GM12878 (cell line): Measurements from ENCODE around the gene LPAR6. TPM values are rescaled to one million over a fixed set of nuclear protein-coding genes. Genes with fewer than 3 reads are reported as not detected.

ENCODE experiments used
- ATAC-seq: fragments of 200-7000 bp; cut with Tn5 transposase; 3 replicates; pipeline ENCODE4 v1.9.1; 2020; ENCODE audit warnings: mild to moderate bottlenecking, moderate library complexity
- BruUV-seq: library from RNA; stranded (reverse); fragments of 400-500 nt; replicated peaks from 2 replicates; lab custom pipeline; 2021; lab: Mats Ljungman, UMichigan
- CTCF ChIA-PET: fragments of 300-600 bp; sonication (Branson Sonifier 250); formaldehyde crosslinking; extraction: SDS; loops from one replicate; lab custom pipeline; 2021; ENCODE audit warnings: inconsistent platforms; lab: Yijun Ruan, JAX
- POLR2A ChIA-PET: fragments of 350-600 bp; formaldehyde crosslinking; extraction: SDS; loops from one replicate; lab custom pipeline; 2021; ENCODE audit warnings: inconsistent platforms; lab: Charles Lee
- RAD21 ChIA-PET: fragments of 300-600 bp; sonication (Branson Sonifier 250); formaldehyde crosslinking; loops from one replicate; lab custom pipeline; 2023; ENCODE audit warnings: antibody characterized with exemption; ENCODE audit not compliant: unreplicated experiment; lab: Charles Lee
- SMC1A ChIA-PET: fragments of 300-600 bp; sonication (Branson Sonifier 250); formaldehyde crosslinking; loops from one replicate; lab custom pipeline; 2023; ENCODE audit not compliant: unreplicated experiment, uncharacterized antibody; lab: Charles Lee
- DNase-seq: peaks from one replicate; pipeline ENCODE4 v3.0.0-alpha.2; 2011; ENCODE audit warnings: low read depth, low spot score
- FAIRE-seq: peaks from 3 replicates; lab custom pipeline; 2011; peaks lifted over from hg19 to GRCh38; lab: Jason Lieb, UNC
- H2AFZ ChIP-seq: 2 replicates; pipeline ENCODE4 v1.6.0; 2011; ENCODE audit warnings: low read depth, low read length, control low read depth; ENCODE audit not compliant: control insufficient read depth
- H3K27ac ChIP-seq: 2 replicates; pipeline ENCODE4 v1.5.1; 2011; ENCODE audit warnings: control low read depth; ENCODE audit not compliant: control insufficient read depth, insufficient read depth
- H3K27me3 ChIP-seq, 2 experiments: replicated peaks in 1 of 2; 2 replicates each; pipeline versions ENCODE4 v1.6.0 to v1.6.1; 2011; ENCODE audit warnings: low read length in 1 of 2; ENCODE audit not compliant: control insufficient read depth in 2 of 2, insufficient read depth in 2 of 2
- H3K36me3 ChIP-seq, 2 experiments: 2 replicates each; pipeline ENCODE4 v1.5.1; 2011; ENCODE audit warnings: low read length in 1 of 2; ENCODE audit not compliant: control insufficient read depth in 2 of 2, insufficient read depth in 2 of 2
- H3K4me1 ChIP-seq: 2 replicates; pipeline ENCODE4 v1.6.1; 2011; ENCODE audit warnings: mild to moderate bottlenecking, low read length, moderate library complexity, mixed read lengths; ENCODE audit not compliant: control insufficient read depth, insufficient read depth
- H3K4me2 ChIP-seq: 2 replicates; pipeline ENCODE4 v1.6.0; 2011; ENCODE audit warnings: control low read depth; ENCODE audit not compliant: control insufficient read depth, insufficient read depth
- H3K4me3 ChIP-seq: fragments of 200-600 bp; sonication (generic); 2 replicates; pipeline ENCODE4 v1.5.1; 2016
- H3K79me2 ChIP-seq: 2 replicates; pipeline ENCODE4 v1.6.0; 2011; ENCODE audit warnings: low read length; ENCODE audit not compliant: control insufficient read depth, insufficient read depth
- H3K9ac ChIP-seq: 2 replicates; pipeline ENCODE4 v1.8.0; 2011; ENCODE audit warnings: low read length, control low read depth, mixed read lengths; ENCODE audit not compliant: control insufficient read depth, insufficient read depth
- H3K9me3 ChIP-seq: replicated peaks from 3 replicates; pipeline ENCODE4 v1.5.1; 2011; ENCODE audit warnings: mild to moderate bottlenecking, low read length; ENCODE audit not compliant: control insufficient read depth, insufficient read depth
- H4K20me1 ChIP-seq: 2 replicates; pipeline ENCODE4 v1.6.0; 2011; ENCODE audit not compliant: control insufficient read depth, insufficient read depth
- CBFB ChIP-seq: IDR thresholded peaks from 2 replicates; pipeline ENCODE4 v1.6.1; 2016; ENCODE audit warnings: antibody characterized with exemption, low read depth
- ESRRA ChIP-seq: IDR thresholded peaks from 2 replicates; pipeline ENCODE4 v1.6.1; 2012; ENCODE audit warnings: mild to moderate bottlenecking, low read length, improper control_type of control experiment
- FOS ChIP-seq: IDR thresholded peaks from 3 replicates; pipeline ENCODE4 v1.6.1; 2011; ENCODE audit warnings: borderline replicate concordance; ENCODE audit not compliant: insufficient read length; ENCODE audit errors: extremely low read depth
- FOXK2 ChIP-seq: fragments of 450-650 bp; IDR thresholded peaks from 2 replicates; pipeline ENCODE4 v1.6.1; 2017; ENCODE audit warnings: mild to moderate bottlenecking, moderate library complexity
- KLF5 ChIP-seq: fragments of 450-650 bp; IDR thresholded peaks from 2 replicates; pipeline ENCODE4 v1.6.1; 2014; ENCODE audit warnings: mild to moderate bottlenecking; ENCODE audit not compliant: partially characterized antibody
- MYB ChIP-seq: fragments of 150-350 bp; IDR thresholded peaks from 2 replicates; pipeline ENCODE4 v1.6.1; 2014; ENCODE audit warnings: mild to moderate bottlenecking, low read depth, low read length, borderline replicate concordance
- POLR2AphosphoS2 ChIP-seq: IDR thresholded peaks from 2 replicates; pipeline ENCODE4 v1.6.1; 2011; ENCODE audit warnings: low read depth, mild to moderate bottlenecking, low read length, improper control_type of control experiment, moderate library complexity
- POLR2AphosphoS5 ChIP-seq: IDR thresholded peaks from 2 replicates; pipeline ENCODE4 v1.6.1; 2011; ENCODE audit warnings: mild to moderate bottlenecking, low read length, inconsistent platforms
- RUNX3 ChIP-seq: IDR thresholded peaks from 2 replicates; pipeline ENCODE4 v1.6.1; 2012; ENCODE audit warnings: low read length, inconsistent platforms
- SIX5 ChIP-seq: IDR thresholded peaks from 2 replicates; pipeline ENCODE4 v1.6.1; 2011; ENCODE audit warnings: mild to moderate bottlenecking, low read depth, low read length, moderate library complexity; ENCODE audit not compliant: severe bottlenecking
- SMARCA5 ChIP-seq: fragments of 450-650 bp; IDR thresholded peaks from 2 replicates; pipeline ENCODE4 v1.6.1; 2017; ENCODE audit warnings: mild to moderate bottlenecking
- SREBF2 ChIP-seq: IDR thresholded peaks from 2 replicates; pipeline ENCODE4 v1.6.1; 2012; ENCODE audit warnings: mild to moderate bottlenecking, low read length
- TCF3 ChIP-seq: IDR thresholded peaks from 2 replicates; pipeline ENCODE4 v1.6.1; 2012; ENCODE audit warnings: low read depth, mild to moderate bottlenecking, low read length, borderline replicate concordance; ENCODE audit not compliant: insufficient read depth
- ZNF622 ChIP-seq: fragments of 450-650 bp; IDR thresholded peaks from 2 replicates; pipeline ENCODE4 v1.6.1; 2017; ENCODE audit warnings: mild to moderate bottlenecking, inconsistent platforms
- WGBS: methylation state at CpG from one replicate; pipeline ENCODE4 v1.1.6; 2016; ENCODE audit warnings: low lambda C conversion rate; ENCODE audit not compliant: insufficient replicate concordance, insufficient coverage; ENCODE audit errors: missing lambda C conversion rate; 5-methylcytosine and 5-hydroxymethylcytosine counted together
- in situ Hi-C: fragments of 300-500 bp; cut with MboI; formaldehyde crosslinking; loops from 9 replicates; pipeline ENCODE4 v1.14.3; 2018; ENCODE audit warnings: mixed read lengths
- intact Hi-C: fragments of 100-400 bp; cut with micrococcal nuclease; formaldehyde crosslinking; loops from one replicate; pipeline ENCODE4 v1.14.2; 2022; ENCODE audit not compliant: unreplicated experiment
- polyA plus RNA-seq, 11 experiments: library from polyadenylated mRNA; depleted of rRNA in 4 of 11; unstranded in 6 of 11; stranded (reverse) in 5 of 11; fragments of >200 nt; fragmentation: Nextera tagmentation in 4 of 11; fragmentation: Illumina TruSeq in 1 of 11; extraction: Ambion mirVana in 4 of 11; extraction: Trizol in 1 of 11; gene quantifications; 1 replicate in 1 of 11; 2 replicates in 10 of 11; pipeline versions ENCODE4 v1.2.1 to v1.2.3, GENCODE V29; 2011 to 2016; ENCODE audit warnings: inconsistent platforms in 2 of 11, missing spikeins in 2 of 11, low read depth in 1 of 11
- total RNA-seq, 4 experiments: library from RNA; depleted of rRNA in 3 of 4; stranded (reverse); fragments of >200 nt in 3 of 4; fragmentation: Illumina TruSeq in 1 of 4; extraction: Trizol in 1 of 4; gene quantifications; 2 replicates each; pipeline versions ENCODE4 v1.2.1 to v1.2.3, GENCODE V29; 2013 to 2021
- TF ChIP-seq, protein P1 (sequence below): IDR thresholded peaks from 2 replicates; pipeline ENCODE4 v1.6.1; 2011; ENCODE audit warnings: borderline replicate concordance, low read depth, mild to moderate bottlenecking, moderate library complexity, low read length; ENCODE audit not compliant: insufficient read depth, poor library complexity, severe bottlenecking
- TF ChIP-seq, protein P2 (sequence below): fragments of 450-650 bp; IDR thresholded peaks from 2 replicates; pipeline ENCODE4 v1.6.1; 2017; ENCODE audit warnings: mild to moderate bottlenecking, low read depth, inconsistent platforms; ENCODE audit not compliant: poor library complexity, severe bottlenecking

LPAR6 gene
- total and polyA plus RNA-seq, 10 of the 15 experiments (the other 5 are each of a cell fraction or from before 2014, with no cell fraction given) = 1.4 to 4.2 (median 2.8) TPM

DNA sequence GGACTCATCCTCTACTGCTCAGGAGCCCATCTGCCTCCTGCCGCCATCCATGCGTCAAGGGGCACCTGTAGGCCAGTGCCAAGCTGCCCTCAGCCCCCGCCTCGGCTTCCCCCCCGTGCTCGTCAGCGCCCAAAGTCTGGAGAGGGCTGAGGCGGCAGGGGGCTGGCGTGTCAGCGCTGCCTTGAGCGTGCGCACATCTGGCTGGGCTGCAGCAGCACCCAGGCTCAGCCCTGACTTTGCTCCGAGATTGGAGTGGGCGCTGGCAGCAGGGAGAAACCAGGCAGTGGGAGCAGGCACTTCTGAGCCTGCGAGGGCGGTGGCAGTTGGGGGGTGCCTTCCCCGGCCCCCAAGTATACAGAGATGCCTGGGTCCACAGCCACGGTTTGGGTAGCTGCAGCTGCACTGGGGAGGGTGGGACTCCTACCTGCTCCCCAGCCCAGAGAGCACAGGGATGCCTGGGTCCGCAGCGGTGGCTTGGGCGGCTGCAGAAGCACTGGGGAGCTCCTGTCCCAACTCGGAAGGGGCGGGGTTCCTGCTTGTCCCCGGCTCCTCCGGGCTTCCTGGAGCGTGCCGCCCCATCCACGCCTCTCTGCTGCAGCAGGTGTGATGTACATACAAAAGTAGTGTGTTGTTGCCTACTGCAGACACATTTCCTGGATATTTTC, 44.8 kb upstream of the LPAR6 start:
- ChIA-PET RAD21 (no interaction called here), SMC1A (interaction anchor here (1.0 to 1.1 kb wide), 2 partner anchors 14 to 18 kb away, joined by 3 read pairs; no protein-coding TSS in a partner anchor), CTCF (no interaction called here)
- Histone ChIP-seq H3K79me2 (no peaks in the 10 kb centered on the region), H3K27ac (no peak overlapping the region), H3K4me2 (no peak overlapping the region), H3K9ac (no peak overlapping the region), H3K27me3 (no peaks in the 10 kb centered on the region), H3K4me1 (no peaks in the 10 kb centered on the region), H4K20me1 (no peaks in the 10 kb centered on the region), H3K9me3 (no peaks in the 10 kb centered on the region), H2AFZ (no peak overlapping the region)
- DNase-seq (no peak), FAIRE-seq (no peak), ATAC-seq (no peak)
- BruUV-seq = no TSS peak
- in situ Hi-C loops (no loop called here), intact Hi-C loops (no loop called here)
- WGBS = 92% methylated on average over 28 of the region's 28 CpGs
- no peak for TF ChIP-seq SMARCA5
- no peak for TF ChIP-seq FOXK2
- no peak for TF ChIP-seq ZNF622
- TF ChIP-seq RUNX3 = no peak
- no peak for TF ChIP-seq FOS
- TF ChIP-seq POLR2AphosphoS2 = no peak
- TF ChIP-seq, all 136 proteins: peak for 0
- POLR2A ChIA-PET = interaction anchor here (0.5 kb wide), 1 partner anchor 1286 kb away, joined by 3 read pairs; no protein-coding TSS in a partner anchor
- Histone ChIP-seq H3K4me3 (no peak overlapping the region), H3K36me3 (peaks cover 0 to 15% of the 10 kb centered on the region in 2 experiments)

DNA sequence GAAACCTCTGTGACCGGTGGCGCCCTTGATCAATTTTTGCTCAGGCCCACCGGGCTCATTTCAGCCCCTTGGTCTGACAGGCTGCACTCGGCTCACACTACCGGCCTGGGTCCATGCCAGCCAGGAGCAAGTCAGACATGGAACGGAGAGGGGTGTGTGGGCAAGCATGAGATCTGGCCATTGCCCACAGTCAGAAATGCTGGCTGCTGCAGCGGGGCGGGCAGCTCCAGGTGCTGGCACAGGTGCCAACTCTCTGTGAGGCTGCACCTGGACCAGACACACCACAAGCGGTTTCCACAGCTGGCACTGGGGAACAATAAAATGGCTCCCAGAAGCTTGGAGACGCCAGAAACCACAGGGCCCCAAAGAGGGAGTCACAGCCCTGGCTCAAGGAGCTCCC, 43.6 kb upstream of the LPAR6 start:
- no peak overlapping the region for H3K9ac ChIP-seq
- H3K4me1 ChIP-seq = no peaks in the 10 kb centered on the region
- ChIA-PET CTCF (no interaction called here), SMC1A (no interaction called here), RAD21 (no interaction called here), POLR2A (no interaction called here)
- 99% methylated on average over 10 of the region's 10 CpGs for WGBS
- no peak overlapping the region for H3K4me3 ChIP-seq
- H3K36me3 ChIP-seq = peaks cover 0 to 15% of the 10 kb centered on the region in 2 experiments
- in situ Hi-C loops = no loop called here
- no peaks in the 10 kb centered on the region for H3K79me2 ChIP-seq
- no peaks in the 10 kb centered on the region for H3K27me3 ChIP-seq
- BruUV-seq = no TSS peak
- no peak overlapping the region for H3K27ac ChIP-seq
- no peaks in the 10 kb centered on the region for H4K20me1 ChIP-seq
- DNase-seq (no peak), ATAC-seq (no peak), FAIRE-seq (no peak)
- intact Hi-C loops = no loop called here
- H2AFZ ChIP-seq = no peak overlapping the region
- H3K4me2 ChIP-seq = no peak overlapping the region
- H3K9me3 ChIP-seq = no peaks in the 10 kb centered on the region; the same call in 2 of the 3 replicates
- no peak for TF ChIP-seq SIX5
- TF ChIP-seq, protein P1, sequence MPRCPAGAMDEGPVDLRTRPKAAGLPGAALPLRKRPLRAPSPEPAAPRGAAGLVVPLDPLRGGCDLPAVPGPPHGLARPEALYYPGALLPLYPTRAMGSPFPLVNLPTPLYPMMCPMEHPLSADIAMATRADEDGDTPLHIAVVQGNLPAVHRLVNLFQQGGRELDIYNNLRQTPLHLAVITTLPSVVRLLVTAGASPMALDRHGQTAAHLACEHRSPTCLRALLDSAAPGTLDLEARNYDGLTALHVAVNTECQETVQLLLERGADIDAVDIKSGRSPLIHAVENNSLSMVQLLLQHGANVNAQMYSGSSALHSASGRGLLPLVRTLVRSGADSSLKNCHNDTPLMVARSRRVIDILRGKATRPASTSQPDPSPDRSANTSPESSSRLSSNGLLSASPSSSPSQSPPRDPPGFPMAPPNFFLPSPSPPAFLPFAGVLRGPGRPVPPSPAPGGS = no peak
- no peak for TF ChIP-seq CBFB
- no peak for TF ChIP-seq SREBF2
- TF ChIP-seq POLR2AphosphoS5 = no peak
- no peak for TF ChIP-seq MYB
- TF ChIP-seq, protein P2, sequence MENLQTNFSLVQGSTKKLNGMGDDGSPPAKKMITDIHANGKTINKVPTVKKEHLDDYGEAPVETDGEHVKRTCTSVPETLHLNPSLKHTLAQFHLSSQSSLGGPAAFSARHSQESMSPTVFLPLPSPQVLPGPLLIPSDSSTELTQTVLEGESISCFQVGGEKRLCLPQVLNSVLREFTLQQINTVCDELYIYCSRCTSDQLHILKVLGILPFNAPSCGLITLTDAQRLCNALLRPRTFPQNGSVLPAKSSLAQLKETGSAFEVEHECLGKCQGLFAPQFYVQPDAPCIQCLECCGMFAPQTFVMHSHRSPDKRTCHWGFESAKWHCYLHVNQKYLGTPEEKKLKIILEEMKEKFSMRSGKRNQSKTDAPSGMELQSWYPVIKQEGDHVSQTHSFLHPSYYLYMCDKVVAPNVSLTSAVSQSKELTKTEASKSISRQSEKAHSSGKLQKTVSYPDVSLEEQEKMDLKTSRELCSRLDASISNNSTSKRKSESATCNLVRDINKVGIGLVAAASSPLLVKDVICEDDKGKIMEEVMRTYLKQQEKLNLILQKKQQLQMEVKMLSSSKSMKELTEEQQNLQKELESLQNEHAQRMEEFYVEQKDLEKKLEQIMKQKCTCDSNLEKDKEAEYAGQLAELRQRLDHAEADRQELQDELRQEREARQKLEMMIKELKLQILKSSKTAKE = no peak
- TF ChIP-seq TCF3 = no peak
- TF ChIP-seq ESRRA = no peak
- TF ChIP-seq KLF5 = no peak
